OCI-LY1 (cell line): ENCODE results near the gene MEIS1.

ENCODE experiments used
- H2AFZ ChIP-seq: fragments of 200-600 bp; sonication (generic), shearing (Covaris generic); 2 replicates; pipeline ENCODE4 v1.6.0; 2014; ENCODE audit warnings: antibody characterized with exemption, mild to moderate bottlenecking, low read length
- H3F3A ChIP-seq: fragments of 200-600 bp; sonication (generic), shearing (Covaris generic); 2 replicates; pipeline ENCODE4 v1.6.0; 2014; ENCODE audit warnings: mild to moderate bottlenecking, antibody characterized with exemption, low read length, moderate library complexity; ENCODE audit not compliant: insufficient read depth
- H3K27ac ChIP-seq: fragments of 200-600 bp; sonication (generic); 2 replicates; pipeline ENCODE4 v1.5.1; 2014; ENCODE audit warnings: low read length, mixed run types, mild to moderate bottlenecking, low read depth; ENCODE audit not compliant: poor library complexity, severe bottlenecking
- H3K27me3 ChIP-seq: fragments of 200-600 bp; sonication (generic); 2 replicates; pipeline ENCODE4 v1.6.0; 2014; ENCODE audit warnings: antibody characterized with exemption, mild to moderate bottlenecking, low read length, moderate library complexity; ENCODE audit not compliant: insufficient read depth
- H3K36me3 ChIP-seq: fragments of 200-600 bp; sonication (generic); 2 replicates; pipeline ENCODE4 v1.6.1; 2014; ENCODE audit warnings: mild to moderate bottlenecking, antibody characterized with exemption, low read length, moderate library complexity, mixed read lengths; ENCODE audit not compliant: insufficient read depth
- H3K4me1 ChIP-seq: fragments of 200-600 bp; sonication (generic); 2 replicates; pipeline ENCODE4 v1.5.1; 2014; ENCODE audit warnings: mild to moderate bottlenecking, low read length, moderate library complexity; ENCODE audit not compliant: insufficient read depth, severe bottlenecking
- H3K4me2 ChIP-seq: fragments of 200-600 bp; sonication (generic), shearing (Covaris generic); 2 replicates; pipeline ENCODE4 v1.6.1; 2014; ENCODE audit warnings: low read length
- H3K4me3 ChIP-seq: fragments of 200-600 bp; sonication (generic); 2 replicates; pipeline ENCODE4 v1.5.1; 2014; ENCODE audit warnings: low read length, low read depth, mild to moderate bottlenecking, mixed read lengths; ENCODE audit not compliant: poor library complexity, severe bottlenecking
- H3K79me2 ChIP-seq: fragments of 200-600 bp; shearing (Covaris generic); 2 replicates; pipeline ENCODE4 v1.6.1; 2016; ENCODE audit warnings: mixed run types, low read length, mixed read lengths; ENCODE audit not compliant: insufficient read depth
- H3K9ac ChIP-seq: fragments of 200-600 bp; sonication (generic), shearing (Covaris generic); 2 replicates; pipeline ENCODE4 v1.6.1; 2014; ENCODE audit warnings: mild to moderate bottlenecking, low read length, mixed read lengths
- H3K9me2 ChIP-seq: fragments of 200-600 bp; sonication (generic), shearing (Covaris generic); 2 replicates; pipeline ENCODE4 v1.6.1; 2014; ENCODE audit warnings: low read depth, mild to moderate bottlenecking, low read length, mixed read lengths
- H3K9me3 ChIP-seq: fragments of 200-600 bp; shearing (Covaris generic); 2 replicates; pipeline ENCODE4 v1.6.1; 2014; ENCODE audit warnings: low read length, mixed read lengths
- H4K20me1 ChIP-seq: fragments of 200-600 bp; sonication (generic), shearing (Covaris generic); 2 replicates; pipeline ENCODE4 v1.6.0; 2016; ENCODE audit warnings: mild to moderate bottlenecking, low read length; ENCODE audit not compliant: insufficient read depth
- EZH2 ChIP-seq: fragments of 200-600 bp; sonication (generic), shearing (Covaris generic); IDR thresholded peaks from 2 replicates; pipeline ENCODE4 v1.8.0; 2017; ENCODE audit warnings: borderline replicate concordance, mixed run types, mild to moderate bottlenecking, antibody characterized with exemption, low read length, moderate library complexity, mixed read lengths
- TF ChIP-seq, protein P1 (sequence below): fragments of 200-600 bp; sonication (generic), shearing (Covaris generic); IDR thresholded peaks from 2 replicates; pipeline ENCODE4 v1.5.1; 2017; ENCODE audit warnings: mild to moderate bottlenecking, antibody characterized with exemption, low read length, moderate library complexity, mixed read lengths

MEIS1 gene

DNA sequence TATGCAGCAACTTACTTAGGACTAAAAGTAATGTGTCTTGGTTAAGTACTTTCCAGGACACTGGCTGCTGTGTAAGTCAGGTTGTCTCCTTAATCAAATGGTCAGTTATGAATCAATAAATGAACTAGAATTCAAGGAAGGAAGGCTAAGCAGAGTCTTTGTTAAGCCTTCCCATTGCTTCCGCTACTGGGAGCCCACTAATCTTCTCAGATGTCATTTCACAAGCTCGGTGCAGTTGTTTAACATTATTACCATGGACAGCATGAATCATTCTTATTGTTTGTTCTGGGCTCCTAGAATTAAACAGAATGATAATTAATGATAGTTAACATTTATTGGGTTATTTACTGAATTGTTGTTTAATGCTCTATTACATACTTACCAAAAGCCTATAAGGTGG is 26.0 kb upstream of the MEIS1 start:
- Histone ChIP-seq H3K9ac (no peak overlapping the region), H3K4me1 (no peaks in the 10 kb centered on the region), H4K20me1 (no peaks in the 10 kb centered on the region), H3K27ac (no peak overlapping the region), H3F3A (no peaks in the 10 kb centered on the region), H3K4me2 (no peak overlapping the region), H3K27me3 (no peaks in the 10 kb centered on the region), H3K36me3 (no peaks in the 10 kb centered on the region), H3K9me3 (no peaks in the 10 kb centered on the region), H3K9me2 (no peaks in the 10 kb centered on the region), H3K79me2 (no peaks in the 10 kb centered on the region), H3K4me3 (no peak overlapping the region), H2AFZ (no peak overlapping the region)
- no peak for TF ChIP-seq EZH2
- TF ChIP-seq, protein P1, sequence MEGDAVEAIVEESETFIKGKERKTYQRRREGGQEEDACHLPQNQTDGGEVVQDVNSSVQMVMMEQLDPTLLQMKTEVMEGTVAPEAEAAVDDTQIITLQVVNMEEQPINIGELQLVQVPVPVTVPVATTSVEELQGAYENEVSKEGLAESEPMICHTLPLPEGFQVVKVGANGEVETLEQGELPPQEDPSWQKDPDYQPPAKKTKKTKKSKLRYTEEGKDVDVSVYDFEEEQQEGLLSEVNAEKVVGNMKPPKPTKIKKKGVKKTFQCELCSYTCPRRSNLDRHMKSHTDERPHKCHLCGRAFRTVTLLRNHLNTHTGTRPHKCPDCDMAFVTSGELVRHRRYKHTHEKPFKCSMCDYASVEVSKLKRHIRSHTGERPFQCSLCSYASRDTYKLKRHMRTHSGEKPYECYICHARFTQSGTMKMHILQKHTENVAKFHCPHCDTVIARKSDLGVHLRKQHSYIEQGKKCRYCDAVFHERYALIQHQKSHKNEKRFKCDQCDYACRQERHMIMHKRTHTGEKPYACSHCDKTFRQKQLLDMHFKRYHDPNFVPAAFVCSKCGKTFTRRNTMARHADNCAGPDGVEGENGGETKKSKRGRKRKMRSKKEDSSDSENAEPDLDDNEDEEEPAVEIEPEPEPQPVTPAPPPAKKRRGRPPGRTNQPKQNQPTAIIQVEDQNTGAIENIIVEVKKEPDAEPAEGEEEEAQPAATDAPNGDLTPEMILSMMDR: no peak

DNA sequence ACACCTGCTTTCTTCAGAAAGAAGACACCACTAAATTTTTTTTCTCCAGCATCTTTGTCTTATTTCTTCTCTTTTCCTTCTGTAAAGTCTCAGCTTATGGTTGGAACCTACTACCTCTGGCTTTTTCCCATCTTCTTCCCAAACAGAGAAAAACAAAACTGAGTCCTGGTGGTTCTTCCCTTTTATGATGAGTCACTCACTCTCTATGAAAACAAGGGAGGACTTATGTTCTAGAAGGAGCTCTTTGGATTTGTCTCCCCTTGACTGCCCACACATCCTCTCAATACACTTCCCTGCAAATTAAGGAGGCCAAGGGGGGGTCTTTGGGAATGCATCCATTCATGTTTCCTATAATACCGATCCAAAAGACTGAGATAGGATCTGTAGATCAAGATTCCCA is 22.1 kb upstream of the MEIS1 start:
- H3K9me3 ChIP-seq: no peaks in the 10 kb centered on the region
- no peak overlapping the region for H3K9ac ChIP-seq
- no peaks in the 10 kb centered on the region for H3K79me2 ChIP-seq
- H2AFZ ChIP-seq: no peak overlapping the region
- no peaks in the 10 kb centered on the region for H3K36me3 ChIP-seq
- H3K27ac ChIP-seq: no peak overlapping the region
- no peaks in the 10 kb centered on the region for H3K4me1 ChIP-seq
- H3K9me2 ChIP-seq: no peaks in the 10 kb centered on the region
- H3K4me3 ChIP-seq: no peak overlapping the region
- no peaks in the 10 kb centered on the region for H4K20me1 ChIP-seq
- H3K4me2 ChIP-seq: no peak overlapping the region
- no peaks in the 10 kb centered on the region for H3F3A ChIP-seq
- no peaks in the 10 kb centered on the region for H3K27me3 ChIP-seq
- TF ChIP-seq, protein P1: no peak
- no peak for TF ChIP-seq EZH2

DNA sequence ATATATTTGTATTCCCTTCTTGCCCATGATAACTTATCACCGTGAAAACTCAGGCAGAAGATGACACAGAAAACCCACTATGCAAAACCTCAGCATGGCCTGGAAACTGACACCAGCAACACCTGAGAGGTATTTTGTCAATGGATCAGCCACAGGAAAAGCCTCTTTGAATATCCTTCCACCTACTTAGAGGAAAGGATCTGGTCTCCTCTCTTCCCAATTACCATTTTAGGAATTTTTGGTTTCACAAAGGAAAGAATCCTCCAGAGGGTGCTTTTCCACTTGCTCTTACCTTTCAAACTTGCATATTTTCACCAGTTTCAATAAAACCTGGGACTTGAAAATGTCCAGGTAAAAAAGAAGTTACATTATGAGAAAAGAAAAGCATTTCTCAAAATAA is 20.0 kb upstream of the MEIS1 start:
- no peak overlapping the region for H2AFZ ChIP-seq

More for the DNA sequence above, 20.0 kb upstream of the MEIS1 start:
- no peaks in the 10 kb centered on the region for H3K27me3 ChIP-seq
- no peaks in the 10 kb centered on the region for H3K9me3 ChIP-seq
- no peaks in the 10 kb centered on the region for H3F3A ChIP-seq
- no peaks in the 10 kb centered on the region for H3K36me3 ChIP-seq
- H3K9me2 ChIP-seq: no peaks in the 10 kb centered on the region
- no peak overlapping the region for H3K4me3 ChIP-seq
- H3K79me2 ChIP-seq: no peaks in the 10 kb centered on the region
- TF ChIP-seq, protein P1: no peak
- no peak for TF ChIP-seq EZH2
- no peaks in the 10 kb centered on the region for H3K4me1 ChIP-seq
- H3K4me2 ChIP-seq: no peak overlapping the region
- no peaks in the 10 kb centered on the region for H4K20me1 ChIP-seq
- no peak overlapping the region for H3K9ac ChIP-seq
- no peak overlapping the region for H3K27ac ChIP-seq
